Measurements from ENCODE around the gene SNAI3. TPM values are rescaled to one million over a fixed set of nuclear protein-coding genes. Genes with fewer than 3 reads are reported as not detected.

Gene SNAI3
- total RNA-seq, 1 experiment from 2014 or later = 0.88 TPM

- in situ Hi-C loops (cut with HindIII; ENCODE audit: low pct_unique_long_range_greater_than_20kb, low sequenced_read_pairs) = no loop called here
- no peak for DNase-seq (ENCODE audit: low read depth)
Observed at GRCh38 chr16:88710556-88710955, 24.2 kb upstream of the SNAI3 start.

DNA sequence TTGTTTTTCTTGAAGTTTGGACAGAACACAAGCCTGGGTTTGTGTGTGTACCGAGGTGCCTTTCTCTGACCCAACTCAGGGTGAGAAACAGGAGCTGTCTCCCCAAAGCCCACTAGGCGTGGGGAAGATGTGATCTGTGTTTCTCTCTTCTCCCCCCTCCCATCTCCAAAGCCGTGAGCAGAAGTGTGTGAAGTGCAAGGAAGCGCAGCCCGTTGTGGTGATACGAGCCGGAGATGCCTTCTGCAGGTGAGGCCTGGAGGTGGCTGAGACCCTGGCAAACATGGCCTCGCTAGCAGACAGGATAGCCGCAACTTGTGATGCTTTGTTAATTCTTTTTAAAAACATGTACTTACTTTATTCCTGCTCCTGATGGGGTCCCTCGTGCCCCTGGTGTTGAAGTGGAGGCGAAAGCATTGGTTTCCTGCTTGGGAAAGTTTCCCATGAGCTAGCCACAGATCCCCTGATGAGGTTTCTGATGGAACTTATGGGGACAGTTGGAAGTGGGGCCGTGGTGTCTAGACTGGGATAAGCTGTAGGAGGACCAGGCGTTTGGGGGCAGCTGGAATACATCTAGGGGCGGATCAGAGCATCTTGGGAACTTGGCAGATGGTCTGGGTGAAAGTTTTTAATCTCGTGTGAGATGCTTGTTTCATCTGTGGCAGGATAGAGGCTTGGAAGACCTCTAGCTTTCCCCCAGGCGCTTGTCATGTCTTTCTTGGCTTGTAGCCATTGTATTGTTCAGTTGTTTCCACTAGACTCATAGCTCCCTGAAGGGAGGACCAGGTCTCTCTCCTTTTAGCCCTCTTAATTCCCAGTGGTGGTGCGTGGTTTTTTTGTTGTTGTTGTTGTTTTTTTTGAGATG, 20.9 kb upstream of the SNAI3 start:
- DNase-seq (ENCODE audit: low read depth) = no peak
- in situ Hi-C loops (cut with HindIII; ENCODE audit: low pct_unique_long_range_greater_than_20kb, low sequenced_read_pairs) = no loop called here

DNA sequence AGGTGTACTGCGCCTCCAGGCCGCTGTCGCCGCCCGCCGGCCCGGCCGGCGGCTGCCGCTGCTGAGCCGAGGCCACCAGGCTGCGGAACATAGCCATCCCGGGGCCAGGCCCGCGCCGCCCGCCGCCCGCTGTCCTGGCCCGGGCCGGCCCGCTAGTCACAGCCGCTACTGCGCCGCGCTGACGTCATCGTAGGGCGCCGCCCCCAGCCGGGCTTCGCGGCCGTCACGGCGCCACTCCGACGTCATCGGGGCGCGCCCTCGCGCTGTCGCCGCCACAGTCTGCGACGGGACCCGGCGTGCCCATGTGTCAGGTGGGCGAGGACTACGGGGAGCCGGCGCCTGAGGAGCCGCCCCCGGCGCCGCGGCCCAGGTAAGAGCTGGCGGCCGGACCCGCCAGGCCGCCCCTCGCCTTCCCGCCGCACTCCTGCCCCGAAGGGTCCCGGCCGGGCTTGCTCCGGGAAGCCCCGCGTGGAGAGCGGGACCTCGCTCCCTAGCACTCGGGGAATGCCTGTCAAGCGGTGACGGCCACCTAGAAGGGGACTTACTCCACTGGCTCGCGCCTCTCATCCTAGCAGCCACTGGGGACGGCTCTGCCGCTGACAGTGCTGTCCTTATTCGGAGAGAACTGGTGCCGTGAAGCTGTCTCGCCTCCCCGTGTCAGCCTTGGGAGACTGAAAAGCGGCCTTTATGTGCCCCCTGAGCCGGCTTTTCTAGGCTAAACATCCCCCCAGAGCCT, 20.1 kb upstream of the SNAI3 start, which contains the start of the genes CTU2 and RNF166:
TSS of gene CTU2 (plus strand) at position 275 of the 736 bp plus-strand sequence. CDS start at position 303, 28 bp downstream.
TSS of gene RNF166 (minus strand) at position 180 of the 736 bp plus-strand sequence. CDS start at position 97, 83 bp downstream.
- peak; percentile 76 for DNase-seq (ENCODE audit: low read depth)
- in situ Hi-C loops (cut with HindIII; ENCODE audit: low pct_unique_long_range_greater_than_20kb, low sequenced_read_pairs) = no loop called here

GRCh38 chr16:88705801-88706228, 19.5 kb upstream of the SNAI3 start:
- no peak for DNase-seq (ENCODE audit: low read depth)
- in situ Hi-C loops (cut with HindIII; ENCODE audit: low pct_unique_long_range_greater_than_20kb, low sequenced_read_pairs) = no loop called here

- DNase-seq (ENCODE audit: low read depth) = no peak
- in situ Hi-C loops (cut with HindIII; ENCODE audit: low pct_unique_long_range_greater_than_20kb, low sequenced_read_pairs) = no loop called here
Observed at GRCh38 chr16:88705076-88705684, 18.9 kb upstream of the SNAI3 start.

DNA sequence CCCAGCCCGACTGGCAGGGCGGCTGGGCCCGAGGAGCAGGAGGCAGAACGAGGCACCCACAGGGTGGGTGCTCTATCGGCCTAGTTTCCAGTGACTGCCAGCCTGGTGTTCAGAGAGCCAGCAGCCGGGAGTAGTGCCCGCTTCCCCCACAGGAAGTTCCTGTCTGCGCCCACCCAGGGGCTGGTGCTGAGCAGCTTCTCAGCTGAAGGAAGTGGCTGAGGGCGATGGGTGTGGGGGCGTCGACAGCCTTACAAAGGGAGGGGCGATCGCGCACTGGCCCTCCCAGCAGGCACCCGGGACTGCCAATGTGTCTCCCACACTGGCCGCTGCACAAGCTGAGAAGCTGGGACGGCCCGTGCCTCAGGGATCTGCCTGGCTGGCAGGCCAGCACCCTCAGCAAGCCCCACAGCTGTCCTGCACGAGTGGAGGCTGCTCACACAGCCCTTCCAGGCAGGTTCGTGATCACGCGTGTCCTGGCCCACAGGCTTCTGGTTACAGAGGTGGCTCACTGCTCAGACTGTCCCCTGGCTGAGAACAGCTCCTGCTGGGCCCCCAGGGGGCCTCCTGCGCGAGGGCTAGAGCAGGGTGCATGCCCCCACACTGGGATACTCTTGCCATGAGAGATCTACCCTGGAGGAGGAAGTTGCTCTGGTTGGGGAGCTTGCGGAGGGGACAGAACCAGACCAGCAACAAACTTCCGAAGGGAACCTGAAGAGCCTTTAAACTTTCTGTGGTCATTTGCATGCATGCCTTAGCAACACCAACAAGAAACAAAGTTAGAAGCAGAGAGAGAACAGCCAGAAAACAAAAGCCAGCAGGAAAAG, 17.4 kb upstream of the SNAI3 start:
- in situ Hi-C loops (cut with HindIII; ENCODE audit: low pct_unique_long_range_greater_than_20kb, low sequenced_read_pairs) = no loop called here
- no peak for DNase-seq (ENCODE audit: low read depth)

DNA sequence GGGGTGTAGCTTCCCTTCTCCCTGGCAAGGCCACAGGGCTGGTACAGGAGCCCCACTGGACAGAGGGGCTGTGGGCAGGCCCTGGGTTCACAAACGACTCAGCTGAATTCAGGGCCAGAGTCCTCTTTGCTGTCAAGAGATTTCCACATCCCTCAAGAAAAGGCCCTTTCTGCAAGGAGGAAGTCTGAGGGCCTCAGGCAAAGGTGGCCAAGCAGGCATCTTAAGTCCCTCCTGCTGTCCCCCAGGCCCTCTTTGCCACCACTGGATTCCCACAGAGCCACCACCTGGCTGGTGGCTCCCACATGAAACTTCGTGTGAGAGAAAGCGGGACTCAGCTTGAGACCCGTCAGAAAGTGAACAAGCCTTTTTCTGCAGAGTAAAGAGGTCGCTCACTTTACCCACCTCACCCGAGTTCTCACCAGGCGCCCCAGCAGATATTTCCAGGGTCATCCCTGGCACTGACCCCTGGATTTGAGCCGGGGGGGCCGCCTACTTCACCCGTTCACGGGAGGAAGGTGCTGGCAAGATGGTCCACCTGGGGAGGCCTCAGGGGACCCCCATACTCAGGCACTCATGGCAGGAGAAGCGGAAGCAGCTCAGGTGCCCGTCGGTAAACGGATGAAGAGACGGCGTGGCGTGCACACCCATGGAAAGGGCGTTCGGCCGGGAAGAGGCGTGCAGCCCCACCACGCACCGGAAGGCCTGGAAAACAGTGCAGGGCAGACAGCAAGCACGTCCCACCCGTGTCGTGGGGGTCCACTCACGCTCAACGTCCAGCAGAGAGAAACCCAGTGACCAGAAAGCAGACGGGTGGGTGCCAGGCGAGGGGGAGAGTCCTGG, 16.3 kb upstream of the SNAI3 start:
- in situ Hi-C loops (cut with HindIII; ENCODE audit: low pct_unique_long_range_greater_than_20kb, low sequenced_read_pairs) = no loop called here
- no peak for DNase-seq (ENCODE audit: low read depth)

DNA sequence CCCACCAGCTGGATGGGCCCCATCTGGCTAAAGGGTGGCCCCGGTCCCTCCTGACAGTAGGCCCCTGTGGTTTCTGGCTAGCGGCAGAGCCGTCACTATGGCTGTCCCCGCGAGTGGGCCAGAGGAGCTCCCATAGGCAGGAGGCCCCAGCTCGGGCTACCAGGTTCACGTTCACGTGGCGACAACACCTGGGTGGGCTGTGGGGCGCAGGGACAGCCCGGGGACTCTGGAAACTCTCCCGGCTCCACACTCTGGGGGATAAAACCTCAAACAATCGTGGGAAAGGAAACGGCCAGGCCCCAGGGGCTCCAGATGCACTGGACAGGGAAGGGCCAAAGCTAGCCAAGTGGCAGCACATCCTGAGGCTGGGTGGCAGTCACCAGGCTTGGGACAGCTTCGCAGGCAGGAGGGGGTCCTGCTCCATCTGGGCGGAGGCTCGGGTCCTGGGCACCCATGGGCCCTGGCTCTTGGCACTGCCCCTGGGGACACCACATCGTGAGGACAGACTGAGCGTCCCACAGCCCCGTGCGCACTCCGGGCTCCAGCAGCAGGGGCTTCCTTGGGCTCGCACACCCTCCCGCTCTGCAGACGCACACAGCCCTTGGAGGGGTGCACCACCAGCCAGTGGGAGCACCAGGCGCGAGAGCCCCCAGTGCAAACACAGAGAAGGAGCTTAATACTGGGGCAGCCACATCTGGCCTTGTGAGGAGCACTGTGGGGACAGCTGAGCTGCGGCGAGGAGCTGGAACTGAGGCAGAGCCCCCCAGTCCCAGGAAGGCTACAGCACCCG, 15.5 kb upstream of the SNAI3 start:
- DNase-seq (ENCODE audit: low read depth) = no peak
- in situ Hi-C loops (cut with HindIII; ENCODE audit: low pct_unique_long_range_greater_than_20kb, low sequenced_read_pairs) = no loop called here

DNA sequence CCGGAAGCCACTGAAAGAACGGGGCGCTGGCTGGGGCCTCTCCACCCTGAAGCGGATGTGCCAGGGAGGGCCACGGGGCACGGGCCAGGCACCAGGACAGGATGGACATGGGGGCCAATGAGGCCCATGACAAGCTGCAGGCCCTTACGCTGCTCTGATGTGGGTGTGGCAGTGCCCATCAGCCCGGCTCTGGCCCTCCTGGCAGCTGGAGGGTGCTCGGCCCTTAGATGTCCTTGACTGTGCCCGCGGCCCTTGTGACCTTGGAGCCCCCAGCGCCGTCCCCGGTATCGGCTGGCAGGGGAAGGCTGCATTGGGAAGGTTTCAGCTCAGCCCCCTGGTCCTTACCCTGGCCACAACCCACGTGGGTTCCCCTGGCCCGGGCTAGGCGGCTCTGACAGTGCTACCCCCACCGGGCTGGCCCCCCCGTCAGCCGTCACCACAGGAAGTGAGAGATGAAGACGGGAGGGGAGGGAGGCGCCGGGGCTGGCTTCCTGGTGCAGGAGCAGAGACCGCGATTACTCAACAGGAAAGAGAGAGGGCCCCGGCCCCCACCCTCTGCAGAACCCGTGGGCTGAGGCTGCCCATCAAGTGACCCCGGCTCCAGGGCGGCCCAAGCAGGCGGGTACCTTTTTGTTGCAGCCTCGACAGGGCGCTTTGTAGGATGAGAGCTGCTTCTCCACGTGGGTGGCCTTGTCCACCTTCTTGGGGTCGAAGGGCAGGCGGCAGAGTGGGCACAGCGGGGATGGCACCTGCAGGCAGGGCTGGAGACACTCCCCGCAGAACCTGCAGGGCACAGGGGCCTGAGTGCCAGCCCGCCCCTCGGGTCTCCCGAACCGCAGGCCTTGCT, 14.6 kb upstream of the SNAI3 start:
- no peak for DNase-seq (ENCODE audit: low read depth)
- in situ Hi-C loops (cut with HindIII; ENCODE audit: low pct_unique_long_range_greater_than_20kb, low sequenced_read_pairs) = no loop called here

DNA sequence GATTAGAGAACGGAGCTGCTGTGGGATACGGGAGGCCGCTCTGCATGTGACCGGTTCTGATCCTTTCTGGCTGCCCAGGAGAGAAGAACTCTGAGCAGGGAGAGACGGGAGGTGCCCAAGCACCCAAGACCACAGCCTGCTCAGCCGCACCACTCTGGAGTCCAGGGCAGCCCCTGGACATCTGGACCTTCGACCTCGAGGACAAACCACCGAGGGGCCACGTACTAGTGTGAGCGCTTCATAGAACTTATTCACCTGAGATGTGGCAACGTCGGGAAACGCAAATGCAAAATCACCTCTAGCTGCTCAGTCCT, 14.0 kb upstream of the SNAI3 start:
- in situ Hi-C loops (cut with HindIII; ENCODE audit: low pct_unique_long_range_greater_than_20kb, low sequenced_read_pairs) = no loop called here
- no peak for DNase-seq (ENCODE audit: low read depth)

DNA sequence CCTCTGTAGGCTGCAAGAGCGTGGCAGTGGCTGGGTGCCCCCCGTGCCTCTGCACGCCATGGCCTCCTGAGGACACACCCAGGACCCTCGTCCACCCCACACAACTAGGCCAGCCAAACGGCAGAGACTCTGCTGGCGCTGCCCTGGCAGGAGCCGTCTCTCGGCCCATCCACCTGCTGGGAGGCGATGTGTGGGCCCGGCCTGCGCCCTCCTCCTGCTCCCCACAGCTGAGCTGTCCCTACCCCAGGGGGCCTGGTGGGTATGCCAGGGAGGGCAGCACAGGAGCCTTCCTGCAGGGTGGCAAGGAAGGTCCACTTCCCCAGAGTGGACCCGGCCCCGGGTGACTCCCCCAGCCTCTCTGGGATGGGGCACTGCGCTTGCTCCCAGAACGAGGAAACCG, 12.9 kb upstream of the SNAI3 start:
- in situ Hi-C loops (cut with HindIII; ENCODE audit: low pct_unique_long_range_greater_than_20kb, low sequenced_read_pairs) = no loop called here
- DNase-seq (ENCODE audit: low read depth) = no peak

DNA sequence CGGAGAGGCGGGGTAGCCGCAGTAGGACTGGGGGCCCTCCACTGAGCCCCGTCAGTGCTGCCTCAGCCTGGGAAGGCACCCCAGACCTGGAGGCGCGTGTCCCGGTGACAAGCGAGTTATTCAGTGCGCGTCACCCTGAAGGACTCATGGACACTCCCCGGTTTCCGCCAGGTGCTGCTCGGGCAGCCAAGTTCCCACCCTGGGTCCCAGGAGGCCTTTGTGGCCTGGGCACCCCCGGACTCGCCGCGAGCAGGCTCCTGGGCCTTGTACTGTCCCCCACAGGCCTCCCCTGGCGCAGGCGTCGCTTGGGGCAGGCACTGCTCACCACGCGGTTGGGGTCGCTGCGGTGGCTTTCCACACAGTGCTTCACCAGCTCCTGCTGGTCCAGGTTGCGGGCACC, 12.3 kb upstream of the SNAI3 start:
- in situ Hi-C loops (cut with HindIII; ENCODE audit: low pct_unique_long_range_greater_than_20kb, low sequenced_read_pairs) = no loop called here
- no peak for DNase-seq (ENCODE audit: low read depth)

DNA sequence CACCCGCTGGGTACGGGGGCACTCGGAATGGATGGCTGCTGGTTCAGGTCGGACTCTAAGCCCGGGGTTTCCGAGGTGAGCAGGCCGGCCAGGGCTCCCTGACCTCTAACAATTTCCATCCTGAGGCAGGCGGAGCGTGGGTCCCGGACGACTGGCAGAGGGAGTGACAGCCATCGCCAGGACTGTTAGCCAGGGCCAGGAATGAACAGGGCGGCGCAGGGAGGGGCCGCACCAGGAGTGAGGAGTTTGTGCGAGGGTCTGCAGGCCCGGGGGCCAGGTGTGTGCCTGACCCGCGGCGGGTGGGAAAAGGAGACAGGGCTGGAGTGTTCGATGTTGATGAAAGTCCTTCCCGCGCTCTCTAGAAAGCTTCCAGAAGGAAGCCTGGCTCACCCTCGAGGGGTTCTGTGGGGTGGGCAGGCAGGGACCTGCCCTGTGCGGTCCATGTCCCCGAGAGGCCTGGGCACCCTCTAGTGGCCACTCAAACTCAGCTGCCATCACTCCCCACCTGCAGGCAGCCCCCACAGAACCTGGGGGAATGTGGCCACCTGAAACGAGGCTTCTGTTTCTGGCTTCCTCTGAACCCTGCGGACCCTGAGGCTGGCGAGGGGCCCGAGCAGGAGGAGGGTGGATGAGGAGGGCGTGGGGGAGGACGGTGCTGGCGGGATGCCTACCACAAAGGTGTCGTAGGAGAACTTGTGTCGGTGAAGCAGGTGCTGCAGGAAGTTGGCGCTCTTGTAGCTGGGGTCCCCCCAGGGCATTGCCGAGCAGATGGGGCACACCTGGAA, 11.7 kb upstream of the SNAI3 start:
- in situ Hi-C loops (cut with HindIII; ENCODE audit: low pct_unique_long_range_greater_than_20kb, low sequenced_read_pairs) = no loop called here
- no peak for DNase-seq (ENCODE audit: low read depth)

DNA sequence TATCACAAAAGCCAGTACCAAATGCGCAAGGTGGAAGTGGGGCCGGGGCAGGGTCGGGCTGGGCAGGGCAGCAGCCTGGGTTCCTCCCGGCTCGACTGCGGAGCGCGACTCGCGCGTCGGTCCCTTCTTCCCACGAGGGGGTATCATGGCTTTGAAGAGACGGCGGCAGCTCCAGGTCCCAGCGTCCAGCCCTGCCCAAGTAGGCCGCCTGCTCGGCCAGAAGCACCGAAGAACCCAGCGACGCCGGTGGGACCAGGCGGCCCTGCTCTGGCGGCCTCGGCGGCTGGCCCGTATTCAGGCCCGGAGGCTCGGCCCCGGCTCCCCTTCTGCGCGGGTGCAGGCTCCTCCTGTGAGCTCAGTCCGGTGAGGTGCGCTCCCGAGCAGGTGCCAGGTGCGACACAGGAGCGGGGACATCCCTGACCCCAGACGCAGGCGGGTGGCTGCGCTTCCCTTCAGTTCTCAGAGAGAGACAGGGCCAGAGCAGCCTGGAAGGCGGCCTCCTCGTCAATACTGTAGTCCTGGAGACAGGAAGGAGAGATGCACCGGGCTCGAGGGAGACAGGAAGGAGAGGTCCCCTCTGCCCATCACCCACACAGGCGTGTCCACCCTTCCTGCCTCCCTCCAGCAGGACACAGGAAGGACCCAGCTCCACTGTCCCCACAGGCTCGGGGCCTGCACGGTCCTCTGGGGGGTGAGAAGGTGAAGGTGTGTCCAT, 11.0 kb upstream of the SNAI3 start:
- in situ Hi-C loops (cut with HindIII; ENCODE audit: low pct_unique_long_range_greater_than_20kb, low sequenced_read_pairs) = no loop called here
- DNase-seq (ENCODE audit: low read depth) = no peak

- in situ Hi-C loops (cut with HindIII; ENCODE audit: low pct_unique_long_range_greater_than_20kb, low sequenced_read_pairs) = no loop called here
- DNase-seq (ENCODE audit: low read depth) = no peak
Observed at GRCh38 chr16:88696441-88696840, 10.1 kb upstream of the SNAI3 start.
